ENCODE results near the gene KLLN.
"Not testable (repeated sequence)": the region's sequence is repeated elsewhere in the genome, so short reads cannot be mapped to it uniquely, and the experiment has no call there.

The KLLN gene, protein sequence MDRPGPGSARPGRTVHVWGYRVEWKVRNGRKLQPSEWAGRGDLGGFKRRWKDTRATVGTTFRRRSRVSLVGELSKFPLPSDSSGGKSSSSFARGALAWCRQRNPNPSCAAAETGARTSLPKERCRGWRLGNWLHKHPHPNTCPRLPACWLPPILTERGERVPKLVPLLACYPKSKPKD

DNA sequence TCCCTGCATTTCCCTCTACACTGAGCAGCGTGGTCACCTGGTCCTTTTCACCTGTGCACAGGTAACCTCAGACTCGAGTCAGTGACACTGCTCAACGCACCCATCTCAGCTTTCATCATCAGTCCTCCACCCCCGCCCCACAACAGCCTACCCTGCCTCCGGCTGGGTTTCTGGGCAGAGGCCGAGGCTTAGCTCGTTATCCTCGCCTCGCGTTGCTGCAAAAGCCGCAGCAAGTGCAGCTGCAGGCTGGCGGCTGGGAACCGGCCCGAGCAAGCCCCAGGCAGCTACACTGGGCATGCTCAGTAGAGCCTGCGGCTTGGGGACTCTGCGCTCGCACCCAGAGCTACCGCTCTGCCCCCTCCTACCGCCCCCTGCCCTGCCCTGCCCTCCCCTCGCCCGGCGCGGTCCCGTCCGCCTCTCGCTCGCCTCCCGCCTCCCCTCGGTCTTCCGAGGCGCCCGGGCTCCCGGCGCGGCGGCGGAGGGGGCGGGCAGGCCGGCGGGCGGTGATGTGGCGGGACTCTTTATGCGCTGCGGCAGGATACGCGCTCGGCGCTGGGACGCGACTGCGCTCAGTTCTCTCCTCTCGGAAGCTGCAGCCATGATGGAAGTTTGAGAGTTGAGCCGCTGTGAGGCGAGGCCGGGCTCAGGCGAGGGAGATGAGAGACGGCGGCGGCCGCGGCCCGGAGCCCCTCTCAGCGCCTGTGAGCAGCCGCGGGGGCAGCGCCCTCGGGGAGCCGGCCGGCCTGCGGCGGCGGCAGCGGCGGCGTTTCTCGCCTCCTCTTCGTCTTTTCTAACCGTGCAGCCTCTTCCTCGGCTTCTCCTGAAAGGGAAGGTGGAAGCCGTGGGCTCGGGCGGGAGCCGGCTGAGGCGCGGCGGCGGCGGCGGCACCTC lies at the start of gene KLLN, which contains the start of gene PTEN:
TSS of gene KLLN (minus strand) at position 481 of the 891 bp plus-strand sequence. CDS start 1,046 bp downstream, outside the sequence.
TSS of gene PTEN (plus strand) at position 573 of the 891 bp plus-strand sequence. CDS start 845 bp downstream, outside the sequence.
- peak; percentile 85 for DNase-seq

DNA sequence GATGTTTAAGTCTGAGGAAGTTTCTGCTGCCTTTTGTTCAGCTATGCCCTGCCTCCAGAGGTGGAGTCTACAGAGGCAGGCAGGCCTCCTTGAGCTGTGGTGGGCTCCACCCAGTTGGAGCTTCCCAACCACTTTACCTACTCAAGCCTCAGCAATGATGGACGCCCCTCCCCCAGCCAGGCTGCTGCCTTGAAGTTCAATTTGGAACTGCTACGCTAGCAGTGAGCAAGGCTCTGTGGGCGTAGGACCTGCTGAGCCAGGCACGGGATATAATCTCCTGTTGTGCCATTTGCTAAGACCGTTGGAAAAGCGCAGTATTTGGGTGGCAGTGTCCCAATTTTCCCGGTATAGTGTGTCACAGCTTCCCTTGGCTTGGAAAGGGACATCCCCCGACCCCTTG lies 40.1 kb upstream of the KLLN start:
- not testable (repeated sequence) for DNase-seq

DNA sequence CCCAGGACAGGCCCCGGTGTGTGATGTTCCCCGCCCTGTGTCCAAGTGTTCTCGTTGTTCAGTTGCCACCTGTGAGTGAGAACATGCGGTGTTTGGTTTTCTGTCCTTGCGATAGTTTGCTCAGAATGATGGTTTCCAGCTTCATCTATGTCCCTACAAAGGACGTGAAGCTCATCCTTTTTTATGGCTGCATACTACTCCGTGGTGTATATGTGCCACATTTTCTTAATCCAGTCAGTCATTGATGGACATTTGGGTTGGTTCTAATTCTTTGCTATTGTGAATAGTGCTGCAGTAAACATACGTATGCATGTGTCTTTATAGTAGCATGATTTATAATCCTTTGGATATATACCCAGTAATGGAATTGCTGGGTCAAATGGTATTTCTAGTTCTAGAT lies 34.6 kb upstream of the KLLN start:
- DNase-seq: not testable (repeated sequence)

DNA sequence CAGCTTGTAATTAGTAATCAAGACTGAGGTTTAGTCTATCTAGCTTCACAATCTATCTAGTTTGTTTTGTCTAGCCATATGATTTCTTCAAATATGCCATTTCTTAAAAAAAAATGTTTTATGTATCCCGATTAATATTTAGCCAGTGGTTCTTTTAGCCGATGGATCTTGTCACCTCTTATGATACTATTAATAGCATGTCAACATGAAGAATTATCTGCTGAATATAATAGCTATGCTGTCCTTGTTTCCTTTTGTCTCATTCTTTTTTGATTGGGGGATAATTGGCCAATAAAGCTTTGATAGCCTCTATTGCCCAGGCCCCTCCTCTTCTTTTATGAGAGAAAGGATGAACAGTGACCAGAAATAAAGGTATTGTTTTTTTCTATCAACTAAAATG lies 32.9 kb upstream of the KLLN start:
- no peak for DNase-seq

DNA sequence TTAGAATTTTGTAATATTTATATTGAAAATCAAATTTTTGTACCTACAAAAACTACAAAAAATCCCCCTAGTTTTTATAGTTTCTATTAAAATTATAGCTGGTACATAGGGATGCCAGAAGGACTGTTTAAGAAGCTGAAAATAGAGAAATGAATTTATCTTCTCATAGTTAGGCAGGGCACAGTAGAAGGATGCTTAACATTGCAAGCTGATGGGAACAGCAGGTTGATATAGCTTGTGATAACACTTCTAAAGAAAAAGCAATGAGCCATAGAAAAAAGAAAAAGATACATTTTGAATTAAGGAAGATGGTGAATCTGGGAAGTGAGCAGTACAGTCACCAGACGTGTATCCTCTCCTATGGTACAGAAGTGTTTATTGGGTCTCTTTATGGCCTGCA lies 32.1 kb upstream of the KLLN start:
- DNase-seq: no peak

DNA sequence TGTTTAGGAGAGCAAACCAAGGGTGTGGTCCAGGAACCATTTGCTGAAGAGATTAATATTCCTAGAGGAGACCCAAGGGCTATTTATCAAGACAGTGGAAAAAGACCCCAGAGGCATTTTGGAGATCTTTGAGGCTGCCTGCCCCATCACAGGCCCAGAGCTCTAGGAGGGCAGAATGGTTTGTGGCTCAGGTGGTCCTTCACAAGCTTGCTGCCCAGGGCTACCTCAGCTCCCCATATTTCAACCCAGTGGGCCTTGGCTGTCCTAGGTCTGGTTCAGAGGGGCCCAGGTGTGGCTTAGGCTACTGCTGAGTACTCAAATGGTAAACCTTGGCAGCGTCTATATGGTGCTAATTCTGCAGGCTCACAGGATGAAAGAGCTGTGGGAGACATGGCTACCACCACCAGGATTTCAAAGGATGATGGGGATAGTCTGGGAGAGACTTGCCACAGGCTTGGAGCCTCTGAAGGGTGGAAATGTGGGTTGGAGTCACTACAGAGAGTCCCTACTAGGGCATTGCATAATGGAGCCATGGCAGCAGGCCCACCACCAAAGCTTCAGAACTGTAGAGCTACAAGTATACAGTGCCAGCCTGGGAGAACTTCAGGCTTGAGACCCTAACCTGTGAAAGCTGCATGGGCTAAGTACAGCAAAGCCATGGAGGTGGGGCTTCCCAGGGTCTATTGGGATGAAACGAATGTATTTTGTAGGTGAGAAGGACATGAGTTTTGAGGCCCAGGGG lies 24.4 kb upstream of the KLLN start:
- DNase-seq: no peak

DNA sequence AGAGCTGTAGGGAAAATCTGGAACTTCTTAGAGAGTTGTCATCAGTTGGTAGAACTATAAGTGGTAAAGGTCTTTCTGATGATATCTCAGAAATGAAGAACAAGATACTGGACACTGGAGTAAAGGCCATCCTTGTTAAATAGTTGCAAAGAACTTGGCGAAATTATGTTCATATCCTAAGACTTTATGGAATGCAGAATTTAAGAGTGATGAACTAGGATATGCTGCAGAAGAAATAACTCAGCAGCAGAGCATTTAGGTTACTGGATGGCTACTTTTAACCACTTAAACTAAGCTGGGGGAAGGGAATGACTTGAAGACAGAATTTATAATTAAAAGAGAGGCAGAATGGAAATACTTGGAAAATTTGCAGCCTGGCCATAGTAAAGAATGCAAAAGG lies 23.8 kb upstream of the KLLN start:
- no peak for DNase-seq

DNA sequence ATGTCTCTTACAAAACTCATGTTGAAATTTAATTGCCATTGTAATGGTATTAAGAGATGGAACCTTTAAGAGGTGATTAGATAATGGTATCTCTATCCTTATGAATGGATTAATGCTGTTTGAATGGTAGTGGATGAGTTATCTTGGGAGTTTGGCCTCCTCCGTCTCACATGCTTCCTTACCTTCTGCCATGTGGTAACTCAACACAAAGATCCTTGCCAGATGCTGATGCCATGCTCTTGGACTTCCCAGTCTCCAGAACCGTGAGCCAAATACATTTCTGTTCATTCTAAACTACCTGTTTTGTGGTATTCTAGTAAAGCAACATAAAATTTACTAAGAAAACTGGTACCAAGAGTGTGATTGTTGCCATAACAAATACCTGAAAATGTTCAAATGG lies 23.3 kb upstream of the KLLN start:
- DNase-seq: no peak

DNA sequence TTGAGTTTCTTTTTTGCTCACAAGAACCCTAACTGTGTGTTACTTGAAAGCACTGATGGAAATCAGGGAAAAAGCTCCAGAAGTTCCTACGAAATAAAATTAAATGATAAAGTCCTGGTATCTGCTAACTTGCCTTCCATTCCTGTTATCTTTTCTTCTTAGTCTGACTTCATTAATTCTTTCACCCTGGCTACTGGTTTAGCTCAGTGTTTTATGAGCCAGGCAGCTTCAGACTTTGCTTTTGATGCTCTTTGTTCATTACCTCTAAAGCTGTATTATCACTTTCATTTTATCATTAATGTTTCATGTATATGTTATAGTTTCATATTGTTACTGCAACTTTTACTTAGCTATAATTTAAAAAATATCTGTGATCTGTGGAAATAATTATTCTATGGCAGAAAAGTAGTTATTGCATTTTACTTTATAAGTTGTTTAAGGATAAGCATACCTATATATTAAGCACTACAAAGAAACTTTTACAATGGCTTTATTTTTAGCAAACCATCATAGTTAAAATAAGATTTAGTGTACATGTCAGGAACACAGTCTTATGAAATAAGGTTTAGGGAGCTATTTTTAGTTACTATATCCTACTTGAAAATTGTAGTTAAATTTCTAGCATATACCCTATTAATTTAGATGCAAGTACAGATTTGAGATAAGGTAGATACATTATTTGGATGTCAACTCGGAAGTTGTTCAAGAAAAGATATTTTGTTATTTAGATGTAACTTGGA lies 19.4 kb upstream of the KLLN start:
- DNase-seq: no peak

DNA sequence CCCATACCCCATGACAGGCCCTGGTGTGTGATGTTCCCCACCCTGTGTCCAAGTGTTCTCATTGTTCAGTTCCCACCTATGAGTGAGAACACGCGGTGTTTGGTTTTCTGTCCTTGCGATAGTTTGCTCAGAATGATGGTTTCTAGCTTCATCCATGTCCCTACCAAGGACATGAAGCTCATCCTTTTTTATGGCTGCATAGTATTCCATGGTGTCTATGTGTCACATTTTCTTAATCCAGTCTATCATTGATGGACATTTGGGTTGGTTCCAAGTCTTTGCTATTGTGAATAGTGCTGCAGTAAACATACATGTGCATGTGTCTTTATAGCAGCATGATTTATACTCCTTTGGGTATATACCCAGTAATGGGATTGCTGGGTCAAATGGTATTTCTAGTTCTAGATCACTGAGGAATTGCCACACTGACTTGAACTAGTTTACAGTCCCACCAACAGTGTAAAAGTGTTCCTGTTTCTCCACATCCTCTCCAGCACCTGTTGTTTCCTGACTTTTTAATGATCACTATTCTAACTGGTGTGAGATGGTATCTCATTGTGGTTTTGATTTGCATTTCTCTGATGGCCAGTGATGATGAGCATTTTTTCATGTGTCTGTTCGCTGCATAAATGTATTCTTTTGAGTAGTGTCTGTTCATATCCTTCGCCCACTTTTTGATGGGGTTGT lies 18.2 kb upstream of the KLLN start:
- DNase-seq: not testable (repeated sequence)

DNA sequence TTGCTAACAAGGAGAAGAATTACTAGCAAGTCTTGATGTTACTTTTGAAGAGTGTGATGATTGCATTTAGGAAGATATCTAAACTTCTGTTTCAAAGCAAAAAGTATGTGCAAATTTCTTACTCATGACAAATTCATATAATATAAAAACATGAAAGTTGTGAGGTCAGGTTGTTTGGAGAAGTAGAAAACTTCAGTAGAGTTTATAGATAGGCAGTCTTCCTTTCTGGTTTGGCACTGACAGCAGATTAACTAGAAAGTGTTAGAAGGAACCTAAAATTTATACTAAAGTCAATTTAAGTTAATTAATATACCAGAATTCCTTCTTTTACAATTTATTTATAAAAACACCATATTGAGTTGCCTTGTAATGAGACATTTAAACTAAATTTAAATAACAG lies 17.0 kb upstream of the KLLN start:
- no peak for DNase-seq

DNA sequence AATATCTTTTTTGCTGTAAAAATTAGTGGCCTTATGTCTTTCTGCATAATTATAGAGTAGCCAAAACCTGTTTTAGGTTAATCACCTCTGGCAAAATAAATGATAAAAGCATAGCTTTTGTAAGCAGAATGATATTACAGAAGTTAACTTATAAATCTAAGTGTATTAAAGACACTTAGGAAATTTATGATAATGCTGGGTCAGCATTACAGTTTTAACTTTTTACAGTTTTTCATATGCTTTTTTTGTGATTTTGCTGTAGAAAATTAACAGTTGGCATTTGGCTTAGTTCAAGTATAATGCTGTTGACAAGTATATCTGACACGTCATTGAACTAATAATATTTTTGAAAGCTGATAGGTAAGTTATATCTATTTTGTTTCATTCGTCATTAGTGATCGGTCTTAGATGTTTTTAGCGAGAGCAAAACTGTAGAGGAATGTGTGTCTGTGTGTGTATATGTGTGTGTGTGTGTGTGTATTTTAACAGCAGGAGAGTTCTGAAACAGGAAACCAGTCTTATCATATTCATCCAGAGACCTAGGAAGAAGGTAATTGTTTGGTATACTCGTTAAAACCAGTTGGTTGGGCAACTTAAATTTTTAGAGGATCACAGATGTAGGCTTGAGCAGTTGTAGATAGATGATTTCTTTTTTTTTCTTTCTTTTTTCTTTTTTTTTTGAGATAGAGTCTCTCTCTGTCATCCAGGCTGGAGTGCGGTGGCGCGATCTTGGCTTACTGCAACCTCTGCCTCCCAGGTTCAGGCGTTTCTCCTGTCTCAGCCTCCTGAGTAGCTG lies 15.5 kb upstream of the KLLN start:
- no peak for DNase-seq

DNA sequence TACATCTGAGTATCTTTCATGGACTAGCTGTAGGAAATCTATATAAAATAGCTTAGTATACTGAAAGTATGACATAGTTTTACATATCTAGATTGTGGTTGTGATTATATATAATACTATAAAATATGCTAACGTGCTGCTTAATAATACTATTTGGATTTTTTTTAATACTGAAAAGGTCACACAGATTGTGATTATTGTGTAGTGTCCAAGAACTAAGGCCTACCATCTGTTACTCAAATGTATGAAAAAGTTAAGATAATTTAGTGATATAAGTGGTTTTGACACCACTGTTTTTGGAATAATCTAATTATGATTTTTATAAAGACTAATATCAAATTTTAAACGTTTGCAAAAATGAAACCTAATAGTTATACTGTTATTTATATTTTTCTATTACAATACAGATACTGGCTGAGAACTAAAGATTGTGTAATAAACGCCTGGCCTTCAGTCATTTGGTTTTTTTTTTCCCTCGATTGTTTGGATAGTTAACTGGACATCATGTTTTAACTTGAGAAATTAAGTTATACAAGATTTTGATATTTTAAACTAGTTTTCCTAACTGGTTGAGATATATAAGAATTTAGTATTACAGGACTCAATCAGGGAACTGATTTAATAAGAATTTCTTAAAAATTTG lies 12.7 kb upstream of the KLLN start:
- DNase-seq: no peak

DNA sequence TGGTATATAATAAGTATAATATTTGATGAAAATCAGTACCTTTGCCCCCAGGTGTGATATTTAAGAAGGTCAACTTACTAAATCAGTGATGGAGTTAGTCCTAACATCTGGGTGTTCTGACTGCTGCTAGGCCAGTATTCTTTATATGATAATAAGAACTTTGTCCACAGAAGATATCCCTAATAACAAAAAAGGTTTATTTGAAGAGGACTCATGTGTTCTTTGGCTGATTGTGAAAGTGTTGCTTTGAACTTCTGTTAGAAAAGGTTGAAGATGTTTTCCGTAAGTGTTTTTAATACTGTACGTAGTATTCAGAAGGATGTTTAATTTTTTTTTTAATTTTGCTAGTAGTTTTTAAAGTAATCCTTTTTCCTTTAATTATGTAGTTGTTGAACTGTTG lies 10.3 kb upstream of the KLLN start:
- no peak for DNase-seq

DNA sequence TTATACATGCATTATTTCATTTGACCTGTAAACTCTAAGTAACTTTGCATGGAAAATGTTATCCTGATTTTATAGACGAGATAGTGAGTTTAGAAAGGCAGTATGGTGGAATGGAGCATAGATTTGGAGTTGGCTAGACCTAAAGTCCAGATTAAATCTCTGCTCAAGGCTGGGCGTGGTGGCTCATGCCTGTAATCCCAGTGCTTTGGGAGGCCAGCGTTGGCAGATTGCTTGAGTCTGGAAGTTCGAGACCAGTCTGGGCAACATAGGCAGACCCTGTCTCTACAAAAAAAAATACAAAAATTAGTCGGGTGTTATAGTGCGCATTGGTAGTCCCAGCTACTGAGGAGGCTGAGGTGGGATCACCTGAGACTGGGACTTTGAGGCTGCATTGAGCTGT lies 9.5 kb upstream of the KLLN start:
- DNase-seq: no peak

DNA sequence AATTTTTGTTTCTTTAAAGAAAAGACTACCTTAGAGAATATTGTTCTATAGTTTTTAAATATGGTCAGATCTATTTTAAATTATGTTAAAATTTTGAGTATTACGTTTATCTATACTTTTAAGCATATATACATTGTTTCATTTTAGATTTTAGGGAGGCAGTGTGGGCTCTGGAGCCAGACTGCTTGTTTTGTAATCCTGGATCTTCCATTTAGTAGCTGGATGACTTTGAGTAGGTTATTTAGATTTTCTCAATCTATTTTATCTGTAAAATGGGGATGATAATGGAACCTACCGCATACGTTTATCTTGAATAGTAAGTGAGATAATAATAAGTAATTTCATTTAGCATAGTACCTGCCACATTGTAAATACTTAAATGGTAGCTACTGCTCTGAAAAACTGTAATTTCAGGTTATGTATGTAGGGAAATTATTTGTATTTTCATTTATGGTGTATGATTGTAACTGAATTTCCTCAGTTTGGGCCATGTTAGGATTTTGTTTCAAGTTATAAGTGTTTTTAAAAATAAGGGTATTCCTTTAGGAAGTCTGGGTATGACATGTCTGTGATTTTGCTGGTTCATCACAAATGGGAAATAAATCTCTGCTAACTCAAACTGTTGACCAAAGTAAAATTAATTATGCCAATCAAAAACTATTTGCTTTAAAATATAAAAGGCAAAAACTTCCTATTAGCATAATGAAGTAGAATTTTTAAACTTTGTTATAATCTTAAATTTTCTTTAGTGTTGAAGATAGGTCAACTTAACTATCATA lies 6.6 kb upstream of the KLLN start:
- DNase-seq: no peak

DNA sequence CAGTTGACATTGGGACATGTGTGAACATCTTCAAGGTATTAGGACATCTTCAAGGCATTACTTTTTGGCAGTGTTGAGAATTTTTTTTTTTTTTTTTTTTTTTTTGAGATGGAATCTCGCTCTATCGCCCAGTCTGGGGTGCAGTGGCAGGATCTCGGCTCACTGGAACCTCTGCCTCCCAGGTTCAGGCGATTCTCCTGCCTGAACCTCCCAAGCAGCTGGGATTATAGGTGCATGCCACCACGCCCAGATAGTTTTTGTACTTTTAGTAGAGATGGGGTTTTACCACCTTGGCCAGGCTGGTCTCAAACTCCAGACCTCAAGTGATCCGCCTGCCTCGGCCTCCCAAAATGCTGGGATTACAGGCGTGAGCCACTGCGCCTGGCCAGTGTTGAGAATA lies 5.8 kb upstream of the KLLN start:
- not testable (repeated sequence) for DNase-seq

DNA sequence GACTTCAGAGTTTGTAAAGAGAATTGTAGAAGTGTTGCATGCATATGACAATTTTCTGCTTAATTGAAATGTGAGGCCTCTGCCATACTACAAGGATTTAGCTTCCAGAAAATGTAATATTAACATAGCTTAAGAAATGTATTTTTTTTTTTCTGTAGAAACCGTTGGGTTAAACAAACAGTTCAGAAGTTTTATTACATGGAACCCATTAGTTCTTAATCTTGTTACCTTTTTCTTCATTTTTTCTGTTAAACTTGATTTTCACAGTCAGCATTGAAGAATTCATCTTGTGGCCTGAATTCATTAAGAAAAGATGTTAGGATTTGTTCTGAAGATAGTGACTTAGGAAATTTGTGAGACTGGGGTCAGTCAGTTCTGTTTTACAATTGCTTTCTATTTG lies 4.9 kb upstream of the KLLN start:
- no peak for DNase-seq

DNA sequence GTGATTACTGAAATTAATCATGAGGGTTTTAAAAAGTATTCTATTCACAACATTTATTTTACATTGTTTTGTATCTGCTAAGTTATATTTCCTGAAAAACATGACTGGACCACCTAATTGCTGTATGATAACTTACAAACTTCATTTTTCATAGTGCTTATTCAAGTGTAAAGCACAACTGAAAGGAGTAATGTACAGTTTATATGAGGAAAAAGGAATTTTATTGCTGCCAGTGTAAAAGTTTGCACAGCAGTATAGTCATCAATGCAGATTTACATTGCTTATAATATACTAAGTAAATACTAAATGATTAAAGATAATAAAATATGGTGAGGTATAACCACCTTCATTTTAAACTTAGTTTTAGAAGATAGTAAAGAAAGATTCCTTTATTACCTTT lies 4.1 kb upstream of the KLLN start:
- no peak for DNase-seq

DNA sequence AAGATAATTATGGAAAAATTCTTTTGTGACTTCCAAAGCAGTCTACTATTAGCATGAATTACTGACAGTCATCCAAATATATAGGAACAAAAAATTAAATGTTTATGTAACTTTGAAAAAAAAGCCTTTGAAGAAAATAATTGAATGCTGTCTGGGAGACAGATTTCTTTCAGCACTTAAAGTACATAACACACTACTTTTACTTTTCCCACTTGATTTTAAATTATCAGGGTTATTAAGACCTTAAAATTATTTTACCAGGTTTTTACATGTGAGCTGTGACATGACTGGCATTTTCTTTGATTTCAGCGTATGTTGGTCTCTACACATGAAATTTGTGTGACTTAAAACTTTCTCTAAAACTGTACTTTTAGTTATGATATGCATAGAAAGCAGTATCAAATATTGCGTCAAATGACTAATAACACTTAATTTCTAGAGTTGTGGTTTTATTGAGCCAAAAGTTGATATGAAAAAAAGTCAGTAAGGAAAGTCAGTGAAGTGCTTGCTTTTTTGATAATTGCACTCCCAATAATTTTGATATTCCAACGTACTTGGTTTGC lies 3.2 kb upstream of the KLLN start:
- DNase-seq: no peak

Measured in activated naive CD4-positive, alpha-beta T cell treated with Interleukin-2 at 50 U/mL for 16 hours (primary cell).